Measurements from ENCODE around the gene ALPK3.
A peak's percentile ranks its signal among the peaks of the same experiment; 100 is the strongest.

Gene ALPK3, protein sequence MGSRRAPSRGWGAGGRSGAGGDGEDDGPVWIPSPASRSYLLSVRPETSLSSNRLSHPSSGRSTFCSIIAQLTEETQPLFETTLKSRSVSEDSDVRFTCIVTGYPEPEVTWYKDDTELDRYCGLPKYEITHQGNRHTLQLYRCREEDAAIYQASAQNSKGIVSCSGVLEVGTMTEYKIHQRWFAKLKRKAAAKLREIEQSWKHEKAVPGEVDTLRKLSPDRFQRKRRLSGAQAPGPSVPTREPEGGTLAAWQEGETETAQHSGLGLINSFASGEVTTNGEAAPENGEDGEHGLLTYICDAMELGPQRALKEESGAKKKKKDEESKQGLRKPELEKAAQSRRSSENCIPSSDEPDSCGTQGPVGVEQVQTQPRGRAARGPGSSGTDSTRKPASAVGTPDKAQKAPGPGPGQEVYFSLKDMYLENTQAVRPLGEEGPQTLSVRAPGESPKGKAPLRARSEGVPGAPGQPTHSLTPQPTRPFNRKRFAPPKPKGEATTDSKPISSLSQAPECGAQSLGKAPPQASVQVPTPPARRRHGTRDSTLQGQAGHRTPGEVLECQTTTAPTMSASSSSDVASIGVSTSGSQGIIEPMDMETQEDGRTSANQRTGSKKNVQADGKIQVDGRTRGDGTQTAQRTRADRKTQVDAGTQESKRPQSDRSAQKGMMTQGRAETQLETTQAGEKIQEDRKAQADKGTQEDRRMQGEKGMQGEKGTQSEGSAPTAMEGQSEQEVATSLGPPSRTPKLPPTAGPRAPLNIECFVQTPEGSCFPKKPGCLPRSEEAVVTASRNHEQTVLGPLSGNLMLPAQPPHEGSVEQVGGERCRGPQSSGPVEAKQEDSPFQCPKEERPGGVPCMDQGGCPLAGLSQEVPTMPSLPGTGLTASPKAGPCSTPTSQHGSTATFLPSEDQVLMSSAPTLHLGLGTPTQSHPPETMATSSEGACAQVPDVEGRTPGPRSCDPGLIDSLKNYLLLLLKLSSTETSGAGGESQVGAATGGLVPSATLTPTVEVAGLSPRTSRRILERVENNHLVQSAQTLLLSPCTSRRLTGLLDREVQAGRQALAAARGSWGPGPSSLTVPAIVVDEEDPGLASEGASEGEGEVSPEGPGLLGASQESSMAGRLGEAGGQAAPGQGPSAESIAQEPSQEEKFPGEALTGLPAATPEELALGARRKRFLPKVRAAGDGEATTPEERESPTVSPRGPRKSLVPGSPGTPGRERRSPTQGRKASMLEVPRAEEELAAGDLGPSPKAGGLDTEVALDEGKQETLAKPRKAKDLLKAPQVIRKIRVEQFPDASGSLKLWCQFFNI (N-terminal part only)

DNA sequence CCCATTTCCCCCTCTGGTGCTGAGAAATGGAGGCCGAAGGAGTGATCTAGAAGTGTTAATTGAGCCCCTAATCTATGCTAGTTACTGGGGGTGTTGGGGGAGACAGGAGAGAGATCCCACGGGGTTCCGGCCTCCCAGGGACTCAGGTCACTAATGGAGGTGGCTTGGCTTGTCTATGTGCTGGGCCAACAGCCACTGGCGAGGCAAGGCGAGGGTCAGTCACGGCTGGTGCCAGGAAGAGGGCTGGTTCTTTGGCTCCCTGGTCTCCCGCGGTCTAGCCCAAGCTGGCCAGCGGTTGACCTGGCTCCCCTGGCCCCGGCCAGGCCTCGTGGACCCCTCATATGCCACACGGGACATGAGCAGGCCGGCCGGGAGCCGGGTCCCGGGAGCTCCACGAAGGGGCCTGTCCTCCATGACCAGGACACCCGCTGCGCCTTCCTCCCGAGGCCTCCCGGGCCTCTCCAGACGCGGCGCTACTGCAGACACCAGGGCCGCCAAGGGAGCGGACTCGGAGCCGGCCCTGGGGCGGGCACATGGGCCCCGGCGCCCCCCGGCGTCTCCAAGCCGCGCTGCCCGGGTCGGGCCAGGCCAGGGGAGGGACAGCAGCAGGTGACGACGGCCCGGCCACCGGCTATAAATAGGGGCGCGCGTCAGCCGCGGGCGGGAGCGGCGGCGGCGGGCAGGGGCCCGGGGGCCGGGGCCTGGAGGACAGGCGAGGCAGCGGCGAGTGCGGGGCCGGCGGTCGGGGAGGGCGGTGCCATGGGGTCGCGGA lies at the start of gene ALPK3:
TSS of gene ALPK3 (plus strand) at position 663 of the 772 bp plus-strand sequence. CDS start at position 760, 97 bp downstream.
- Histone ChIP-seq H3K4me3 (ENCODE audit: low read depth, low read length) (peak within 1 kb of the TSS; percentile 53), H3K9me3 (ENCODE audit: severe bottlenecking) (no peaks in the 10 kb centered on the region), H3K27me3 (ENCODE audit: insufficient read depth, low read depth, severe bottlenecking) (no peaks in the 10 kb centered on the region), H3K27ac (peak within 1 kb of the TSS; percentile 90), H3K36me3 (peaks cover 8% of the 10 kb centered on the region)
- DNase-seq = peak; percentile 87
- TF ChIP-seq, protein P1, sequence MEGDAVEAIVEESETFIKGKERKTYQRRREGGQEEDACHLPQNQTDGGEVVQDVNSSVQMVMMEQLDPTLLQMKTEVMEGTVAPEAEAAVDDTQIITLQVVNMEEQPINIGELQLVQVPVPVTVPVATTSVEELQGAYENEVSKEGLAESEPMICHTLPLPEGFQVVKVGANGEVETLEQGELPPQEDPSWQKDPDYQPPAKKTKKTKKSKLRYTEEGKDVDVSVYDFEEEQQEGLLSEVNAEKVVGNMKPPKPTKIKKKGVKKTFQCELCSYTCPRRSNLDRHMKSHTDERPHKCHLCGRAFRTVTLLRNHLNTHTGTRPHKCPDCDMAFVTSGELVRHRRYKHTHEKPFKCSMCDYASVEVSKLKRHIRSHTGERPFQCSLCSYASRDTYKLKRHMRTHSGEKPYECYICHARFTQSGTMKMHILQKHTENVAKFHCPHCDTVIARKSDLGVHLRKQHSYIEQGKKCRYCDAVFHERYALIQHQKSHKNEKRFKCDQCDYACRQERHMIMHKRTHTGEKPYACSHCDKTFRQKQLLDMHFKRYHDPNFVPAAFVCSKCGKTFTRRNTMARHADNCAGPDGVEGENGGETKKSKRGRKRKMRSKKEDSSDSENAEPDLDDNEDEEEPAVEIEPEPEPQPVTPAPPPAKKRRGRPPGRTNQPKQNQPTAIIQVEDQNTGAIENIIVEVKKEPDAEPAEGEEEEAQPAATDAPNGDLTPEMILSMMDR (IDR thresholded peaks at IDR 0.05; ENCODE audit: low read depth, low read length) = peak; percentile 22; the same call in 1 of the 2 replicates

DNA sequence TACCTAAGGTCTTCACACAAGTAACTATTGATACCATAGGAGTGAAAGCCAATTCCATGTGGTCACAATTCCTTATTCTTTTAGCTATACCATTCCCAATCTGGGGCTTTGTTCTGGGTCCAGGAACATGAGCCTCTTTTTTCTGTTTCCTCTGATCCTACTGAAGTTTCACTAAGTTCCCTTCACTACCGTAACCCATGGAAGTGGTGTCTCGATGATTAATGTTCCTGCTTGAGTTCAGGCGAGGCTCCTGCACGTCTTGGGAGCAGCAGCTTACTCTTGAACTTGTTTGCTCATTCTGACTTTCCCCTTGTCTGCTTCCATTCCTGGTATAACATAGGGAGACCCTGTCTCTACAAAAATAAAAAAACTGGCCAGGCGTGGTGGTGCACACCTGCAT lies 45.1 kb upstream of the ALPK3 start:
- H3K9me3 ChIP-seq (ENCODE audit: severe bottlenecking) = no peaks in the 10 kb centered on the region
- no peak overlapping the region for H3K4me3 ChIP-seq (ENCODE audit: low read depth, low read length)
- TF ChIP-seq, protein P1 (IDR thresholded peaks at IDR 0.05; ENCODE audit: low read depth, low read length) = no peak
- no peak for DNase-seq
- no peak overlapping the region for H3K27ac ChIP-seq
- H3K36me3 ChIP-seq = peaks cover 63% of the 10 kb centered on the region
- H3K27me3 ChIP-seq (ENCODE audit: insufficient read depth, low read depth, severe bottlenecking) = no peaks in the 10 kb centered on the region

DNA sequence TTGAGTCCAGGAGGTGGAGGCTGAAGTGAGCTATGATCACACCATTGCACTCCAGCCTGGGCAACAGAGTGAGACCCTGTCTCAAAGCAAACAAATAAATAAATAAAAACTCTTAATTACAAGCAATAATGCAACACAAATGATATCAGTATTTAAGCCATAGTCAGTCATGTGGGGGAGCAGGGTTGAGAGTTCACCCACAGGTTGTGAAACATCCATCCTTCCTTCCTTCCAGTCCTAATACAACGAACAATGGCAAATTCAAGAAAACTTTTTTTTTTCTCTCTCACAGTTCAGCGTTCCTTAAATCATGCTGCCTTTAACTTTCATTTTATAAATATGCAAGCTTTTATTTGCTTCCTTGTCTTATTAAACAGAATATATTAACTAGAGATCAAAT lies 44.7 kb upstream of the ALPK3 start:
- no peaks in the 10 kb centered on the region for H3K9me3 ChIP-seq (ENCODE audit: severe bottlenecking)
- peaks cover 59% of the 10 kb centered on the region for H3K36me3 ChIP-seq
- DNase-seq = no peak
- no peak overlapping the region for H3K27ac ChIP-seq
- H3K4me3 ChIP-seq (ENCODE audit: low read depth, low read length) = no peak overlapping the region
- H3K27me3 ChIP-seq (ENCODE audit: insufficient read depth, low read depth, severe bottlenecking) = no peaks in the 10 kb centered on the region
- TF ChIP-seq, protein P1 (IDR thresholded peaks at IDR 0.05; ENCODE audit: low read depth, low read length) = no peak

DNA sequence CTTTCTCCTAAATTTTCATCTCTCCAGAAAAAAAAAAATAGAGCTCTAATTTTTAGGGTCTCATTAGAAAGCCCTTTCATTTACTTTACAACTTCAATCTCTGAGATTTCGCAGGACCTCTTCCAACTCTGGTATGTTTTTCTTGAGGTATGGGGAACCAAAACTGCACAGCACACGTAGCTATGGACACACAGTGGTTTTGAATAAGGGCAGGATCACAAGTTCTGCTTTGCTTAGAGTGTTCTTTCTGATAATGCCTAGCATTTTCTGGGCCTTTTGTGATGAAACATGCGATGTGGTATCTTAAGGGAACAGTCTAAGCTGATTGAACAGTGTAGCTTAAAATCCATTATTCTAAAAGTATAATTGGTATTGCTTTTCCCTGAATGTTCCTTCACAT lies 43.4 kb upstream of the ALPK3 start:
- TF ChIP-seq, protein P1 (IDR thresholded peaks at IDR 0.05; ENCODE audit: low read depth, low read length) = no peak
- H3K9me3 ChIP-seq (ENCODE audit: severe bottlenecking) = no peaks in the 10 kb centered on the region
- no peak overlapping the region for H3K27ac ChIP-seq
- no peaks in the 10 kb centered on the region for H3K27me3 ChIP-seq (ENCODE audit: insufficient read depth, low read depth, severe bottlenecking)
- no peak for DNase-seq
- no peak overlapping the region for H3K4me3 ChIP-seq (ENCODE audit: low read depth, low read length)
- H3K36me3 ChIP-seq = peaks cover 58% of the 10 kb centered on the region
